RWPE2 (cell line): ENCODE results near the gene SLC25A48.

ENCODE experiments used
- ATAC-seq: fragments of 200-7000 bp; cut with Tn5 transposase; 3 replicates; pipeline ENCODE4 v1.9.1; 2021; ENCODE audit warnings: low read depth
- DNase-seq: peaks from one replicate; pipeline ENCODE4 v3.0.0-alpha.2; 2020; ENCODE audit warnings: low spot score
- H3K27ac ChIP-seq: fragments of 450-650 bp; 2 replicates; pipeline ENCODE4 v1.5.1; 2017; ENCODE audit warnings: mild to moderate bottlenecking; ENCODE audit not compliant: poor library complexity, severe bottlenecking
- H3K27me3 ChIP-seq: fragments of 250-450 bp; sonication (Bioruptor Pico); 2 replicates; pipeline ENCODE4 v1.5.1; 2021; ENCODE audit warnings: mild to moderate bottlenecking, moderate library complexity; ENCODE audit not compliant: insufficient read depth, poor library complexity, severe bottlenecking
- H3K36me3 ChIP-seq: fragments of 250-450 bp; sonication (Bioruptor Pico); 2 replicates; pipeline ENCODE4 v1.5.1; 2020; ENCODE audit warnings: low read depth, mild to moderate bottlenecking, moderate library complexity
- H3K4me1 ChIP-seq: fragments of 250-450 bp; sonication (Bioruptor Pico); 2 replicates; pipeline ENCODE4 v1.5.1; 2021; ENCODE audit warnings: mild to moderate bottlenecking, moderate library complexity; ENCODE audit not compliant: insufficient read depth, poor library complexity, severe bottlenecking
- H3K4me3 ChIP-seq: fragments of 250-450 bp; sonication (Bioruptor Pico); 2 replicates; pipeline ENCODE4 v1.5.1; 2021; ENCODE audit warnings: mild to moderate bottlenecking, moderate library complexity; ENCODE audit not compliant: severe bottlenecking
- H3K9me3 ChIP-seq: fragments of 250-450 bp; sonication (Bioruptor Pico); 2 replicates; pipeline ENCODE4 v1.5.1; 2021; ENCODE audit warnings: mild to moderate bottlenecking, moderate library complexity; ENCODE audit not compliant: severe bottlenecking
- CTCF ChIP-seq: fragments of 450-650 bp; IDR thresholded peaks from one replicate; pipeline ENCODE4 v1.5.1; 2017; ENCODE audit warnings: mild to moderate bottlenecking, moderate library complexity; ENCODE audit not compliant: poor library complexity, severe bottlenecking

SLC25A48 gene

DNA sequence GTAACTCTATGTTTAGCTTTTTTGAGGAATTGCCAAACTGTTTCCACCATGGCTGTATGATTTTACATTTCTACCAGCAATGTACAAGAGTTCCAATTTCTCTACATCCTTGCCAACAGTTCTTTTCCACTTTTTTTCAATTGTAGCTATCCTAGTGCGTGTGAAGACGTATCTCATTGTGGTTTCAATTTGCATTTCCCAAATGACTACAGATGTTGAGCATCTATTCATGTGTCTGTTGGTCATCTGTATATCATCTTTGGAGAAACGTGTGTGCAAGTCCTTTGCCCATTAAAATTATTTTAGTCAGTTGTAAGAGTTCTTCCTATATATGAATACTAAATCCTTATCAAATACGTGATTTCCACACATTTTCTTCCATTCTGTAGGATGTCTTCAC is 6.5 kb downstream of the SLC25A48 start:
- Histone ChIP-seq H3K36me3 (no peaks in the 10 kb centered on the region), H3K27me3 (peaks cover 28% of the 10 kb centered on the region), H3K27ac (no peak overlapping the region), H3K4me3 (no peak overlapping the region), H3K4me1 (peaks cover 3% of the 10 kb centered on the region), H3K9me3 (no peaks in the 10 kb centered on the region)
- DNase-seq (no peak), ATAC-seq (no peak)
- no peak for TF ChIP-seq CTCF

GRCh38 chr5:135842737-135843136 is 8.3 kb downstream of the SLC25A48 start:
- no peak for TF ChIP-seq CTCF
- ATAC-seq = no peak
- DNase-seq = no peak
- Histone ChIP-seq H3K27me3 (peaks cover 17% of the 10 kb centered on the region), H3K36me3 (no peaks in the 10 kb centered on the region), H3K4me1 (peaks cover 3% of the 10 kb centered on the region), H3K27ac (no peak overlapping the region), H3K4me3 (no peak overlapping the region), H3K9me3 (no peaks in the 10 kb centered on the region)

DNA sequence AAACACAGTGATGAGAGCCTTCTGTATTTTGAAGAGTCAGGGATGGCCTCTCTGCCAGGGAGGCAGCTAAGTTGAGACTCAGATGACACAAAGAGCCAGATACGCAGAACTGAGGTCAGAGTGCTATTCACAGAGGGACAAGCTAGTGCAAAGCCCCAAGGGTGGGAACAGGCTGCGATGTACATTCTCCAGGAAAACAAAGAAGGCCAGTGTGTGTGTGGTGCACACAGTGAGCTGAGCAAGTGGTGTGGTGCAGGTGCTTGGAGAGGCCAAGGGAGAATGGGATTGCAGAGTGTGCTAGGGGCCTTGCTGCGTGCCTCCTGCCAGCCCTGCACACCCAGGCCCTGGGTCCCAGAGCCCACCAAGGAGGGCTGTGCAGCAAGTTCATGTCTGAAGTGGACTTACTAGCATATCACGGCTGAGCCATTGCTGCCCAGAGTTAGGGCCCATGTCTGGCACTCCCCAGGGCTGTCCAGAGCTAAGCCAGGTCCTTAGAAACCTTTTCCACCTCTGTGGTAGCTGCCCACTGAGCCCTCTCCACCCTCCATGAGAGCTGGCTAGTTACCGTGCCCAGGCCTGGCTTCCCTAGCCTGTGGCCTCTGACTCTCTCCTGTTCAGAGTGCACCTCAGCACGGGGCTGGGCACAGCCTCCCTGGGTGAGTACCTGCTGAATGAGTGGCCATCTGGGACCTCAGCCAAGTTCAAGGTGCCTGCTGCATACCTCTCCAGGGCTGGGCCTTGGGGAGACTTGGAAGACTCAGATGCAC is 9.3 kb downstream of the SLC25A48 start:
- Histone ChIP-seq H3K4me1 (peaks cover 3% of the 10 kb centered on the region), H3K27ac (no peak overlapping the region), H3K27me3 (peaks cover 17% of the 10 kb centered on the region), H3K36me3 (no peaks in the 10 kb centered on the region), H3K9me3 (no peaks in the 10 kb centered on the region), H3K4me3 (no peak overlapping the region)
- no peak for TF ChIP-seq CTCF
- DNase-seq (peak; percentile 69), ATAC-seq (peak; percentile 88)

GRCh38 chr5:135846311-135846710 is 11.8 kb downstream of the SLC25A48 start:
- peaks cover 4% of the 10 kb centered on the region for H3K27me3 ChIP-seq
- no peak overlapping the region for H3K27ac ChIP-seq
- no peaks in the 10 kb centered on the region for H3K36me3 ChIP-seq
- H3K4me1 ChIP-seq = peaks cover 3% of the 10 kb centered on the region
- no peak for TF ChIP-seq CTCF
- DNase-seq (no peak), ATAC-seq (no peak)
- H3K9me3 ChIP-seq = no peaks in the 10 kb centered on the region
- H3K4me3 ChIP-seq = no peak overlapping the region

- no peak overlapping the region for H3K27ac ChIP-seq
- ATAC-seq = no peak
- H3K36me3 ChIP-seq = no peaks in the 10 kb centered on the region
- no peaks in the 10 kb centered on the region for H3K27me3 ChIP-seq
- DNase-seq = no peak
- peaks cover 3% of the 10 kb centered on the region for H3K4me1 ChIP-seq
- no peaks in the 10 kb centered on the region for H3K9me3 ChIP-seq
- no peak for TF ChIP-seq CTCF
- no peak overlapping the region for H3K4me3 ChIP-seq
Measured at GRCh38 chr5:135847976-135848375, 13.5 kb downstream of the SLC25A48 start.
